Measurements from ENCODE around the gene RNF14.
A peak's percentile ranks its signal among the peaks of the same experiment; 100 is the strongest.

RNF14 gene

DNA sequence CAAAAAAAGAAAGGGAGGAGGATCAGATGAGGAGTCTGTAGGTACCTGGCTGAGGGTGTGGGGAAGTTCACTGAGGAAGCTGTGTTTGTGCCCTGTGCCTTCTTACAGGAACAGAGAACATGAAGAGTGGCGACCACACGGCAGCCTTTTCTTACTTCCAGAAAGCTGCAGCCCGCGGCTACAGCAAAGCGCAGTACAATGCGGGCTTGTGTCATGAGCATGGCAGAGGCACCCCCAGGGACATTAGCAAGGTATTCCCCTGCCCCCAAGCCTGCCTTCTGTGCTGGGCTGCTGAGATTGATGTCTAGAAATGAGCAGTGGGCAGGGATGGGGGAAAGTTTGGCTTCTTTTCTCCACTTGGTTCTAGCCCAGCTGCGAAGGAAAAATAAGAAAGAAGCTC is 35.8 kb upstream of the RNF14 start:
- H2AFZ ChIP-seq (ENCODE audit: low read length, unreplicated experiment), result no peak overlapping the region
- H3K4me1 ChIP-seq (ENCODE audit: control insufficient read depth, insufficient read depth, low read length, unreplicated experiment), result no peaks in the 10 kb centered on the region
- no peak overlapping the region for H3K27ac ChIP-seq (ENCODE audit: low read depth, low read length)
- no peaks in the 10 kb centered on the region for H3K79me2 ChIP-seq (ENCODE audit: control insufficient read depth, insufficient read depth, low read length, unreplicated experiment)
- H3K27me3 ChIP-seq (ENCODE audit: insufficient read depth, low read length), result no peaks in the 10 kb centered on the region
- H3K36me3 ChIP-seq (ENCODE audit: insufficient read depth, low read length), result peaks cover 19% of the 10 kb centered on the region; the same call in 1 of the 2 replicates
- H3K4me3 ChIP-seq (ENCODE audit: low read depth, low read length), result no peak overlapping the region

DNA sequence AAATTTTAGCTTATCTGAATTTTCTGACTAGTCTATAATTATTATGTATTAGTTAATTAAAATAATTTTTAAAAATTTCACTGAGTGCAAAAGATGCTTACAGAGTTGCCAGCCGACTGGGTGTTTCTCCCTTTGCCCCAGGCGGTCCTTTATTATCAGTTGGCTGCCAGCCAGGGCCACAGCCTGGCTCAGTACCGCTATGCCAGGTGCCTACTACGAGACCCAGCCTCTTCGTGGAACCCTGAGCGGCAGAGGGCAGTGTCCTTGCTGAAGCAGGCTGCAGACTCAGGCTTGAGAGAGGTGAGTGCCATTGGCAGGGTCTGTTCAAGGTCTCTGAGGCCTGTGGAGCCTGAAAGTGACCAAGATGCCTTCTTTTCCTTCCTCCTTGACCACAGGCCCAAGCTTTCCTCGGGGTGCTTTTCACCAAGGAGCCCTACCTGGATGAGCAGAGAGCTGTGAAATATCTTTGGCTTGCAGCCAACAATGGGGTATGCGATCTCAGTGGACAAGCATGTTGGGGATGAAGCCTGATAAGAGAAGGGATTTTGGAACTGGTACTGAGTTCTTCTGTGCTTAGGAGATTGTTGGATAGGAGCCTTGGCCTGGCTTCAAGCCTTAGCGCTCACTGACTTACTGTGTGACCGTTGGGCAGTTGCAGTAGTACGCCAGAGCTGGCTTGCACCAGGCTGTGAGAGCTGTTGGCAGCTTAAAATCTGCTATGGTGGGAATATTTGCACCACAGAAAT is 34.6 kb upstream of the RNF14 start:
- H3K36me3 ChIP-seq (ENCODE audit: insufficient read depth, low read length), result peaks cover 17% of the 10 kb centered on the region; the same call in 1 of the 2 replicates
- no peaks in the 10 kb centered on the region for H3K4me1 ChIP-seq (ENCODE audit: control insufficient read depth, insufficient read depth, low read length, unreplicated experiment)

DNA sequence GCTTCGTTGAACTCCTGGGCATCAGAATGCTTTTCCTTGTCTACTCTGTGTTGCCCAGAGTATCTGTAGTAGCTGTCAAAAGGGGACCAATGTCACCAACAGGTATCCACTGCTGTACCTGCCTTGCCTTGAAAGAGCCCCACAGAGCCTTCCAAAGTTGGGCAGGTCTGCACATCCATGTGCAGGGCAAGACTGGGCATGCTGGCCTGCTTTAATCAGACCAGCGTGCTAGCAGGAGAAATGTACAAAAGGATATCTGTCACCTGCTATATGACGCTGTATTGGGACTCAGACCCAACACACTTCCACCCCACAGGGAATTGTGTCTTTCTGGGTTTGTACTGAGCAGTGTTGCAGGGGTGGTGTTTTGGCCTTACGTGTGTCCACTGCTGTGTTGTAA is 33.4 kb upstream of the RNF14 start:
- H2AFZ ChIP-seq (ENCODE audit: low read length, unreplicated experiment), result no peak overlapping the region
- H3K27me3 ChIP-seq (ENCODE audit: insufficient read depth, low read length), result no peaks in the 10 kb centered on the region
- no peak overlapping the region for H3K27ac ChIP-seq (ENCODE audit: low read depth, low read length)
- H3K36me3 ChIP-seq (ENCODE audit: insufficient read depth, low read length), result peaks cover 14% of the 10 kb centered on the region; the same call in 1 of the 2 replicates
- no peak overlapping the region for H3K4me3 ChIP-seq (ENCODE audit: low read depth, low read length)
- H3K79me2 ChIP-seq (ENCODE audit: control insufficient read depth, insufficient read depth, low read length, unreplicated experiment), result no peaks in the 10 kb centered on the region
- H3K4me1 ChIP-seq (ENCODE audit: control insufficient read depth, insufficient read depth, low read length, unreplicated experiment), result peaks cover 2% of the 10 kb centered on the region

More for the DNA sequence above, 34.6 kb upstream of the RNF14 start:
- no peak overlapping the region for H3K27ac ChIP-seq (ENCODE audit: low read depth, low read length)
- H3K27me3 ChIP-seq (ENCODE audit: insufficient read depth, low read length), result no peaks in the 10 kb centered on the region
- no peak overlapping the region for H2AFZ ChIP-seq (ENCODE audit: low read length, unreplicated experiment)
- no peak overlapping the region for H3K4me3 ChIP-seq (ENCODE audit: low read depth, low read length)
- no peaks in the 10 kb centered on the region for H3K79me2 ChIP-seq (ENCODE audit: control insufficient read depth, insufficient read depth, low read length, unreplicated experiment)

DNA sequence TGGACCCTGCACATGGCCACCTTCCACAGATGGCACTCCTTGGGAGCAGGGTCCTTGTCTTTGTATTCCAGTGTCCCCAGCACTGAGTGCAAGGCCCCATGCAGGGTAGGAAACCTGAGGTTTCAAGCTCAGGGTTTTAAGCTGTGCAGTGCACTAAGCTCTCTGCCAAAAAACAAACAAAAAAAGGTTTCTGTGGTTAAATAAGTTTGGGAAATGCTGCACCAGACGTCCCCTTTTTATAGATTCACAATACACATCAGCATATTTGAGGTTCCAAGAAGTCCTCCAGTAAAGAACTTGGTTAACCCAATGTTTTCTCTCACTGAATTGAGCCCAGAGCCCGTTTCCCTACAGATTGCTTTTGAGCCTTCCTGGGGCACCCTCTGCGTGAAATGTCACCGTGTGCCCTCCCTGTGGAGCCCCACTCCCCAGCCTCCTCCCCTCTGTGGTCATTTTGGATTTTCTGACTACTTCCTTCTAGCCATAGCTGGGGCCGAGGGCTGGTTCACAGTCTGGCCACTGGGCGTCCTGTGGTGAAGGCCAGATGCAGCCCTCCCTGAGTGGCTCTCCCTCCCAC is 28.1 kb upstream of the RNF14 start:
- peaks cover 25% of the 10 kb centered on the region for H3K4me1 ChIP-seq (ENCODE audit: control insufficient read depth, insufficient read depth, low read length, unreplicated experiment)
- H3K36me3 ChIP-seq (ENCODE audit: insufficient read depth, low read length), result peaks cover 4% of the 10 kb centered on the region; the same call in 1 of the 2 replicates
- H3K27ac ChIP-seq (ENCODE audit: low read depth, low read length), result peak overlapping the region; percentile 67
- no peaks in the 10 kb centered on the region for H3K79me2 ChIP-seq (ENCODE audit: control insufficient read depth, insufficient read depth, low read length, unreplicated experiment)
- no peak overlapping the region for H2AFZ ChIP-seq (ENCODE audit: low read length, unreplicated experiment)
- no peak overlapping the region for H3K4me3 ChIP-seq (ENCODE audit: low read depth, low read length)
- peaks cover 4% of the 10 kb centered on the region; the same call in 1 of the 2 replicates for H3K27me3 ChIP-seq (ENCODE audit: insufficient read depth, low read length)

DNA sequence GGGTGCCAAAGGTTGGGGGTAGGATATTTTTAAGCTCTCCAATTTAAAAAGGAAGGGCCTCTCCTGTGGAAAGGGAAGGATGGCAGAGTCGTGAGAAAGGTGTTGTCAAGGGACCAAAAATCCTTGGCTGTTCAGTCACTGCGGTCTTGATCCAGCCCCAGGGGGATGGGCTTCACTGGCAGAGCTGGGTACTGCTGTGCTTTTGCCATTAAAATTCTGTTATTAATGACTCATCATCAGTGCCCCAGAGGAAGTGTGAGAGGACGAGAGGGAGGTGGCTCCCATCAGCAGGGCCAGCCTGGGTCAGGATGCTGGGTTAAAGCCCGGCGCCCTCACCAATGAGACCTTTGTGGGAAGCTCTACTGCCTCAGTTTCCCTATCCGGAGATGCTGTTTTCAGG is 27.6 kb upstream of the RNF14 start:
- Histone ChIP-seq H3K4me3 (ENCODE audit: low read depth, low read length) (no peak overlapping the region), H2AFZ (ENCODE audit: low read length, unreplicated experiment) (no peak overlapping the region), H3K79me2 (ENCODE audit: control insufficient read depth, insufficient read depth, low read length, unreplicated experiment) (no peaks in the 10 kb centered on the region), H3K27me3 (ENCODE audit: insufficient read depth, low read length) (peaks cover 4% of the 10 kb centered on the region; the same call in 1 of the 2 replicates), H3K27ac (ENCODE audit: low read depth, low read length) (peak overlapping the region; percentile 67), H3K4me1 (ENCODE audit: control insufficient read depth, insufficient read depth, low read length, unreplicated experiment) (peaks cover 25% of the 10 kb centered on the region), H3K36me3 (ENCODE audit: insufficient read depth, low read length) (peaks cover 4% of the 10 kb centered on the region; the same call in 1 of the 2 replicates)

DNA sequence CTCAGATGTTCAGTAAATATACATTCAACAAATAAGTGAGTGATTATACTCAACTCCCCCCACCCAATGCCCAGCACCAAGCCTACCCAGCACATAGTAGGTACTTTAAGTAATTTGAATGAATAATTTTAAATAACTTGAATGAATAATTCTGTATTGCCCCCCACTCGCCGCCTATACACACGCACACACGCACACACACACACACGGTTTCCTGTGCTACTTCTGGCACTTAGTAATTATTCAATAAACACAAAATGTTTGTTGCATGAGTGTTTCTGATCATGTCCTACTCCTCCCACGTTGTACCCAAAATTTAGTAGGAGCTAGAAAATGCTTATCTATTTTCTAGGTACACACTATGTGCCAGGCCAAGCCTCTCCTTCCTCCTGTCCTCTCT is 27.1 kb upstream of the RNF14 start:
- Histone ChIP-seq H3K27me3 (ENCODE audit: insufficient read depth, low read length) (peaks cover 4% of the 10 kb centered on the region; the same call in 1 of the 2 replicates), H2AFZ (ENCODE audit: low read length, unreplicated experiment) (no peak overlapping the region), H3K79me2 (ENCODE audit: control insufficient read depth, insufficient read depth, low read length, unreplicated experiment) (no peaks in the 10 kb centered on the region), H3K4me1 (ENCODE audit: control insufficient read depth, insufficient read depth, low read length, unreplicated experiment) (peaks cover 25% of the 10 kb centered on the region), H3K27ac (ENCODE audit: low read depth, low read length) (peak overlapping the region; percentile 67), H3K4me3 (ENCODE audit: low read depth, low read length) (no peak overlapping the region), H3K36me3 (ENCODE audit: insufficient read depth, low read length) (peaks cover 4% of the 10 kb centered on the region; the same call in 1 of the 2 replicates)

DNA sequence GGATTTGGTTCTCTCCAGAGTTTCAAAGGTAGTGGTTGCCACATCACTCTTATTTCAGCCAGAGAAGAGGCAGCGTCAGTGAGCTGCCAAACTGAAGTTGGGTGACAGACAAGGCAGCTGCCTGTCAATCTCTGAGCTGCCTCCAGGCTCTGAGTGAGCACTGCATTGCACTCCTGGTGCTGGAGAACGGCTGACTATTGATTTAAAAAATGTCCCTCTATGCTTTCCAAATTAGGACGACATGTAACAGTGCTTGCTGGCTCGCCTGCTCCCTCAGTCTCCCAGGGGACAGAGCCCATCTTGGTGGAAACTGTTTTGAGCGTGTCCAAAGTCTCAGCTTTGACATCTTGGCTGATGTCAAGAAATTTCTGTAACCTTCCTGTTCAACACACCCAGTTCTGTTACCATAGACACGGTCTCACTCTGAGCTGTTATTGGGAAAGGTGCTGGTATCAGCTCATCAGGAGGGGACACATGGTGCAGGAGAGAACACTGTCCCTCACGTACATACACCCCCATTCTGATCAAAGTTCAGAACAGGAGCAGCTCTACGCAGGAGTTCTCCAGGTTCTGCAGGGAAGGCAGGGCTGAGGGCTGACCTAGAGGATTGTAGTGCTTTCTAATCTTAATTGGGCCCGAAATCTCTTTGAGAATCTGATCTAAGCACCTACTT is 26.6 kb upstream of the RNF14 start:
- Histone ChIP-seq H3K79me2 (ENCODE audit: control insufficient read depth, insufficient read depth, low read length, unreplicated experiment) (no peaks in the 10 kb centered on the region), H3K4me3 (ENCODE audit: low read depth, low read length) (no peak overlapping the region), H3K27me3 (ENCODE audit: insufficient read depth, low read length) (peaks cover 4% of the 10 kb centered on the region; the same call in 1 of the 2 replicates), H3K4me1 (ENCODE audit: control insufficient read depth, insufficient read depth, low read length, unreplicated experiment) (peaks cover 25% of the 10 kb centered on the region), H2AFZ (ENCODE audit: low read length, unreplicated experiment) (no peak overlapping the region), H3K27ac (ENCODE audit: low read depth, low read length) (no peak overlapping the region), H3K36me3 (ENCODE audit: insufficient read depth, low read length) (peaks cover 4% of the 10 kb centered on the region; the same call in 1 of the 2 replicates)

DNA sequence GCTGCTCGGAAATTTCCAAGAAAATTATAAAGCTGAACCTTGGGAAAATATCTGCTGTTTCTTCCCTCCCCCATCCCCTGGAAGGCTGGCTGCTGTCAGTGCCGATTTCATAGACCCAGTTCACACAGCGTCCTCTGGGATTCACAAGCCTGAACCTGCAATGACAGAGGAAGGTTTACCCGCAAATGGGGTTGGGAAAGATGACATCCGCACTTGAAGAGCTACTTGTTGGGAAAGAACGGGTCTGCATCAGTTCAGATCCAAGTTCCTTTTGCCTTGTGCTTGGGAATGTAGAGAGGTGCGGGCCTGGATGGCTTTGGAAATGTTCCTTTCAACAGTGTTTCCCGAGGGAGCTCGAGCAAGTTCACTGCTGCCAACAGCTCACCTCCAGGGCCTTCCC is 24.8 kb upstream of the RNF14 start:
- H3K79me2 ChIP-seq (ENCODE audit: control insufficient read depth, insufficient read depth, low read length, unreplicated experiment), result no peaks in the 10 kb centered on the region
- H2AFZ ChIP-seq (ENCODE audit: low read length, unreplicated experiment), result no peak overlapping the region
- no peaks in the 10 kb centered on the region for H3K36me3 ChIP-seq (ENCODE audit: insufficient read depth, low read length)
- no peak overlapping the region for H3K4me3 ChIP-seq (ENCODE audit: low read depth, low read length)
- H3K27me3 ChIP-seq (ENCODE audit: insufficient read depth, low read length), result peaks cover 4% of the 10 kb centered on the region; the same call in 1 of the 2 replicates
- H3K27ac ChIP-seq (ENCODE audit: low read depth, low read length), result no peak overlapping the region
- peaks cover 25% of the 10 kb centered on the region for H3K4me1 ChIP-seq (ENCODE audit: control insufficient read depth, insufficient read depth, low read length, unreplicated experiment)

DNA sequence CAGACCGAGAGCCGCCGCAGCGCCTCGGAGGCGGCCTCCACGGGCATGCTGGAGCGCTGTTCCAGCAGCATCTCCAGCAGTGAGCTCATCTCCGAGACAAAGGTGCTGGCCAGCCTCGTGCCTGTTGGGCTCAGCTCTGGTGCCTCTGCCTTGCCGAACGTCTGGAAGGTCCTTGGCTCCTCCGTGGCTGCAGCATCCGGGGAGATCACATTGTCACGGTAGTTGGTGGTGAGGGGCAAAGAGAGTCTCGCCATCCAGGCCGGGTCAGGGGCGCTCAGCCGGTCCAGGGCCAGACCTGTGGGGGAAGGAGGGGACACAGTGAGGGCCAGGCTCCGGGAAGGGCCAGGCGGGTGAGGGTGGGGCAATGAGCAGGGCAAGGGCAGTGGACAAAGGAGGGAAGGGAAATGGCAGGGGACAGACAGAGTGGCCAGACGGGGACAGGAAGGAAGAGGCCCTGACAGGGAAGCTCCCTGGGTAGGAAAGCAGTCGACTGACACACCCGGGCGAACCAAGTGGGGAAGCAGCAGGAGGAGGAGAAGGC is 23.3 kb upstream of the RNF14 start:
- no peak overlapping the region for H2AFZ ChIP-seq (ENCODE audit: low read length, unreplicated experiment)
- no peaks in the 10 kb centered on the region for H3K79me2 ChIP-seq (ENCODE audit: control insufficient read depth, insufficient read depth, low read length, unreplicated experiment)
- H3K27me3 ChIP-seq (ENCODE audit: insufficient read depth, low read length), result peaks cover 4% of the 10 kb centered on the region; the same call in 1 of the 2 replicates
- no peak overlapping the region for H3K4me3 ChIP-seq (ENCODE audit: low read depth, low read length)
- no peak overlapping the region for H3K27ac ChIP-seq (ENCODE audit: low read depth, low read length)
- peaks cover 23% of the 10 kb centered on the region for H3K4me1 ChIP-seq (ENCODE audit: control insufficient read depth, insufficient read depth, low read length, unreplicated experiment)
- no peaks in the 10 kb centered on the region for H3K36me3 ChIP-seq (ENCODE audit: insufficient read depth, low read length)

DNA sequence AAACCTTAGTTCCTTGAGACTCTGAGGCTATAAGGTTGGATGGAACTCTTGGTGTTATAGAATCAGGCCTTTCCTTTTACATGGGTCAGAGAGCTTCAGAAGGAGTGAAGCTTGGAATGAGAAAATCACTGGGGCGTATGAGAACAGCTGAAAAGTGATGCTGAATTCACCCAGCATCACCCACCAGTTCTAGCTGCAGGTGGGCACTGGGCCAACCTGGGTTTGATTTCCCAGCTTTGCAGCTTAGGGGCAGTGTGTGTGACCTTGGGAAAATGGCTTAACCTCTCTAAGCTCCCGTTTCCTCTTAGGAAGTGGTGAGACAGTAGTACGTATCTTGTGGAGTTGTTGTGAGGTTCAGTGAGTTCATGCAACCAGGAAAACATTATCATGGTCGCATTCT is 21.6 kb upstream of the RNF14 start:
- no peak overlapping the region for H3K27ac ChIP-seq (ENCODE audit: low read depth, low read length)
- H3K4me3 ChIP-seq (ENCODE audit: low read depth, low read length), result no peak overlapping the region
- H3K27me3 ChIP-seq (ENCODE audit: insufficient read depth, low read length), result peaks cover 4% of the 10 kb centered on the region; the same call in 1 of the 2 replicates
- no peaks in the 10 kb centered on the region for H3K79me2 ChIP-seq (ENCODE audit: control insufficient read depth, insufficient read depth, low read length, unreplicated experiment)
- H3K36me3 ChIP-seq (ENCODE audit: insufficient read depth, low read length), result no peaks in the 10 kb centered on the region
- peaks cover 6% of the 10 kb centered on the region for H3K4me1 ChIP-seq (ENCODE audit: control insufficient read depth, insufficient read depth, low read length, unreplicated experiment)
- no peak overlapping the region for H2AFZ ChIP-seq (ENCODE audit: low read length, unreplicated experiment)

All from ACC112 (cell line).